ENCODE results near the gene SLC5A6.
"Not testable (repeated sequence)": the region's sequence is repeated elsewhere in the genome, so short reads cannot be mapped to it uniquely, and the experiment has no call there.

- not testable (repeated sequence) for TF ChIP-seq KDM4A (IDR thresholded peaks at IDR 0.05; ENCODE audit: low read depth, low read length, severe bottlenecking); CTCF (IDR thresholded peaks at IDR 0.05; ENCODE audit: control extremely low read depth in 1 of 3, insufficient read depth in 1 of 3, low read depth in 1 of 3, low read length in 3 of 3); E2F6 (IDR thresholded peaks at IDR 0.05); POLR2A (IDR thresholded peaks at IDR 0.05; ENCODE audit: control extremely low read depth in 1 of 2, low read depth in 2 of 2, low read length in 2 of 2); SIX5 (IDR thresholded peaks at IDR 0.05; ENCODE audit: low read depth, low read length); TBP (IDR thresholded peaks at IDR 0.05; ENCODE audit: low read depth, low read length); CEBPB (IDR thresholded peaks at IDR 0.05; ENCODE audit: low read depth, low read length); ZNF274 (IDR thresholded peaks at IDR 0.05; ENCODE audit: borderline replicate concordance, extremely low read depth, low read length); POLR2AphosphoS5 (IDR thresholded peaks at IDR 0.05; ENCODE audit: low read depth, low read length); RAD21 (IDR thresholded peaks at IDR 0.05 in 1 of 2, conservative IDR thresholded peaks at IDR 0.05 in 1 of 2; ENCODE audit: low read depth in 2 of 2, low read length in 2 of 2); TEAD4 (IDR thresholded peaks at IDR 0.05; ENCODE audit: low read depth, low read length); CBX8 (IDR thresholded peaks at IDR 0.05; ENCODE audit: borderline replicate concordance, low read depth, low read length)
These were observed 36.3 kb downstream of the SLC5A6 start for GRCh38 chr2:27175781-27176180.
